Esophagus squamous epithelium (tissue), 4 donors: ENCODE data around the gene MTM1.

Source experiments
- POLR2A ChIP-seq, 4 donors: fragments of 450-650 bp; IDR thresholded peaks; one replicate each; pipeline ENCODE4 v1.6.1; 2017; ENCODE audit warnings: antibody characterized with exemption in 4 of 4, mild to moderate bottlenecking in 4 of 4, moderate library complexity in 3 of 4
- TF ChIP-seq, protein P1 (sequence below), 6 experiments: fragments of 450-650 bp in 4 of 6; fragments of 200-600 bp in 2 of 6; sonication (generic) in 2 of 6; IDR thresholded peaks; one replicate each; pipeline ENCODE4 v1.5.1; 2016 to 2019; ENCODE audit warnings: antibody characterized with exemption in 6 of 6, mild to moderate bottlenecking in 4 of 6, moderate library complexity in 4 of 6

GRCh38 chrX:150522494-150522893 is 45.9 kb upstream of the MTM1 start:
- TF ChIP-seq, protein P1, sequence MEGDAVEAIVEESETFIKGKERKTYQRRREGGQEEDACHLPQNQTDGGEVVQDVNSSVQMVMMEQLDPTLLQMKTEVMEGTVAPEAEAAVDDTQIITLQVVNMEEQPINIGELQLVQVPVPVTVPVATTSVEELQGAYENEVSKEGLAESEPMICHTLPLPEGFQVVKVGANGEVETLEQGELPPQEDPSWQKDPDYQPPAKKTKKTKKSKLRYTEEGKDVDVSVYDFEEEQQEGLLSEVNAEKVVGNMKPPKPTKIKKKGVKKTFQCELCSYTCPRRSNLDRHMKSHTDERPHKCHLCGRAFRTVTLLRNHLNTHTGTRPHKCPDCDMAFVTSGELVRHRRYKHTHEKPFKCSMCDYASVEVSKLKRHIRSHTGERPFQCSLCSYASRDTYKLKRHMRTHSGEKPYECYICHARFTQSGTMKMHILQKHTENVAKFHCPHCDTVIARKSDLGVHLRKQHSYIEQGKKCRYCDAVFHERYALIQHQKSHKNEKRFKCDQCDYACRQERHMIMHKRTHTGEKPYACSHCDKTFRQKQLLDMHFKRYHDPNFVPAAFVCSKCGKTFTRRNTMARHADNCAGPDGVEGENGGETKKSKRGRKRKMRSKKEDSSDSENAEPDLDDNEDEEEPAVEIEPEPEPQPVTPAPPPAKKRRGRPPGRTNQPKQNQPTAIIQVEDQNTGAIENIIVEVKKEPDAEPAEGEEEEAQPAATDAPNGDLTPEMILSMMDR (IDR thresholded peaks at IDR 0.05) = no peak
- TF ChIP-seq POLR2A (IDR thresholded peaks at IDR 0.05) = no peak
